ENCODE data around the gene GET3.

- TF ChIP-seq MAFK (IDR thresholded peaks at IDR 0.05; ENCODE audit: low read depth, low read length) = no peak
- no peak for TF ChIP-seq CTCF (conservative IDR thresholded peaks at IDR 0.05; ENCODE audit: low read depth, low read length)
- no peak for TF ChIP-seq NFE2L2 (IDR thresholded peaks at IDR 0.05; ENCODE audit: low read depth, low read length)
- no peak for TF ChIP-seq POLR2A (IDR thresholded peaks at IDR 0.05; ENCODE audit: low read depth, low read length)
- no peak for TF ChIP-seq CHD1 (IDR thresholded peaks at IDR 0.05; ENCODE audit: low read depth, low read length)
- TF ChIP-seq USF2 (IDR thresholded peaks at IDR 0.05; ENCODE audit: low read depth, low read length) = no peak
- TF ChIP-seq FOS (IDR thresholded peaks at IDR 0.05; ENCODE audit: low read depth, low read length) = no peak
- TF ChIP-seq RFX5 (IDR thresholded peaks at IDR 0.05; ENCODE audit: low read depth, low read length) = no peak
- no peak for TF ChIP-seq BHLHE40 (IDR thresholded peaks at IDR 0.05; ENCODE audit: low read depth, low read length)
- no peak for TF ChIP-seq CEBPB (IDR thresholded peaks at IDR 0.05; ENCODE audit: low read depth, low read length)
- TF ChIP-seq MXI1 (IDR thresholded peaks at IDR 0.05; ENCODE audit: borderline replicate concordance, low read depth, low read length) = no peak
Measured at GRCh38 chr19:12756150-12756883, 19.0 kb downstream of the GET3 start.
